IPS-18a (cell line): ENCODE data around the gene LAMP1.

Source experiments
- H3K27ac ChIP-seq: one replicate; pipeline ENCODE4 v1.5.1; 2013; ENCODE audit warnings: low read length
- H3K27me3 ChIP-seq: one replicate; pipeline ENCODE4 v1.6.1; 2013; ENCODE audit warnings: mild to moderate bottlenecking, low read length; ENCODE audit not compliant: control insufficient read depth, insufficient read depth
- H3K36me3 ChIP-seq: one replicate; pipeline ENCODE4 v1.6.1; 2013; ENCODE audit warnings: low read depth, low read length; ENCODE audit not compliant: control insufficient read depth
- H3K4me1 ChIP-seq: one replicate; pipeline ENCODE4 v1.6.1; 2013; ENCODE audit warnings: low read depth, low read length; ENCODE audit not compliant: control insufficient read depth
- H3K4me3 ChIP-seq: one replicate; pipeline ENCODE4 v1.5.1; 2013; ENCODE audit warnings: low read length
- H3K9ac ChIP-seq: one replicate; pipeline ENCODE4 v1.6.1; 2013; ENCODE audit warnings: mild to moderate bottlenecking, low read length, moderate library complexity
- H3K9me3 ChIP-seq: one replicate; pipeline ENCODE4 v1.6.1; 2013; ENCODE audit warnings: low read depth, low read length; ENCODE audit not compliant: control insufficient read depth

LAMP1 gene

DNA sequence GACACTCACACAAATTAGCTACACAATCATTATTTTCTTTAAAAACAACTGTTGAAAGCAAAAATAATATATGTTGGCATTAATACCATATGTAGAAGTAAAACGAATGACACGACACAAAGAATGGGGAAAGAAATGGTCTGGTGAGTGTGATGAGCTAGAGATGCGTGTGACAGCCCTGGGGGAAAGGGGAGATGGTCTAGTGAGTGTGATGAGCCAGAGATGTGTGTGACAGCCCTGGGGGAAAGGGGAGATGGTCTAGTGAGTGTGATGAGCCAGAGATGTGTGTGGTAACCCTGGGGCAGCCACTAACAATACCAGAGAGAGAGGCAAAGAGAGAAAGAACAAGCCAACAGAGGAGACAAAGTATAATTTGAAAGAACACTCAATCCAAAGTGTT is 22.3 kb upstream of the LAMP1 start:
- Histone ChIP-seq H3K27me3 (no peaks in the 10 kb centered on the region), H3K9me3 (no peaks in the 10 kb centered on the region), H3K4me3 (no peak overlapping the region), H3K9ac (no peak overlapping the region), H3K4me1 (no peaks in the 10 kb centered on the region), H3K27ac (no peak overlapping the region), H3K36me3 (no peaks in the 10 kb centered on the region)

DNA sequence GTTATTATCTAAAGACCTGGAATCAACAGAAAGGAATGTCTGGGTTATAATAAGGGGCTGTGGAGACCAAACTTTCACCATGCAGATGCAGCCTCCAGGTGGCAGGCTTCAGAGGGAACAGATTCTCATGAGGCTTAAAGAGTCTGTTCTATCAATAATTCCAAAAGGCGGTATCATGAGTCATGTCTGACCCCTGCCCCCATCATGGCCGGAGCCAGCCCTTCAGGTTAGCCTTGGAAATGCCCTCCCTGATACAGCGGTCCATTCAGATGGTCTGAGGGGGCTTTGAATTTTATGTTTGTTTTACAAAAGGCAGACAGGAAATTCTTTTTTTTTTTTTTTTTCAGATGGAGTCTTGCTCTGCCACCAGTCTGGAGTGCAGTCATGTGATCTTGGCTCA is 21.7 kb upstream of the LAMP1 start:
- no peaks in the 10 kb centered on the region for H3K9me3 ChIP-seq
- no peaks in the 10 kb centered on the region for H3K4me1 ChIP-seq
- no peaks in the 10 kb centered on the region for H3K36me3 ChIP-seq
- H3K9ac ChIP-seq, result no peak overlapping the region
- H3K4me3 ChIP-seq, result no peak overlapping the region
- H3K27me3 ChIP-seq, result no peaks in the 10 kb centered on the region
- H3K27ac ChIP-seq, result no peak overlapping the region

DNA sequence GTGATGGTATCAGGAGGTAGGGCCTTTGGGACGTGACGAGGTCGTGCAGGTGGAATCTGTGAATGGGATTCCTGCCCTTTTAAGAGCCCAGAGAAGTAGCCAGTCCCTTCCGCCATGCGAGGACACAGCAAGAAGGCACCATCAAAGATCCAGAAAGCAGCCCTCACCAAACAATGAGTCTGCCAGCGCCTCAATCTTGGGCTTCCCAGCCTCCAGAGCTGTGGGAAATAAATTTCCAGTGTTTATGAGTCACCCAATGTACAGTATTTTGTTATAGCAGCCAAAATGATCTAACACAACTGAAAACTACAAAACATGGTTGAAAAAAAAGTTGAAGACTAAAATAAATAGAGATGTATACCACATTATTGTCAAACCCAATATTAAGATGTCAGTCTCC is 16.9 kb upstream of the LAMP1 start:
- Histone ChIP-seq H3K4me3 (no peak overlapping the region), H3K9ac (no peak overlapping the region), H3K4me1 (no peaks in the 10 kb centered on the region), H3K9me3 (no peaks in the 10 kb centered on the region), H3K36me3 (no peaks in the 10 kb centered on the region), H3K27ac (no peak overlapping the region), H3K27me3 (peaks cover 5% of the 10 kb centered on the region)

DNA sequence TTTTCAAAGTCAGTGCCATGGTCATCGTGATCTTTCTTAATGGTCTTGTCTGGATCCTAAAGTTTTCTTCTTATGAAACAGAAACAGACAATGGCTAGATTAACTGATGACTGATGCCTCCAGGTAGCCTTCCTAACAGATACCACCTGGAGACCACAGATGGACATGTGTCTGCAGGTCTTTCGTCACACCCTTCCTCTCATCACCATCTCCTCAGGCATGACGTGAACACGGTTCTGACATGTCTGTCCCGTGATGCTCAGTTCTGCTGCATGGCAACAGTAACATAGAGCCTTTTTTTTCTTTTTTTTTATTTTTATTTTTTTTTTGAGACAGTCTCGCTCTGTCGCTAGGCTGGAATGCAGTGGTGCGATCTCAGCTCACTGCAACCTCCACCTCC is 13.1 kb upstream of the LAMP1 start:
- Histone ChIP-seq H3K4me1 (no peaks in the 10 kb centered on the region), H3K4me3 (no peak overlapping the region), H3K9ac (no peak overlapping the region), H3K27me3 (peaks cover 5% of the 10 kb centered on the region), H3K9me3 (no peaks in the 10 kb centered on the region), H3K27ac (no peak overlapping the region), H3K36me3 (no peaks in the 10 kb centered on the region)

DNA sequence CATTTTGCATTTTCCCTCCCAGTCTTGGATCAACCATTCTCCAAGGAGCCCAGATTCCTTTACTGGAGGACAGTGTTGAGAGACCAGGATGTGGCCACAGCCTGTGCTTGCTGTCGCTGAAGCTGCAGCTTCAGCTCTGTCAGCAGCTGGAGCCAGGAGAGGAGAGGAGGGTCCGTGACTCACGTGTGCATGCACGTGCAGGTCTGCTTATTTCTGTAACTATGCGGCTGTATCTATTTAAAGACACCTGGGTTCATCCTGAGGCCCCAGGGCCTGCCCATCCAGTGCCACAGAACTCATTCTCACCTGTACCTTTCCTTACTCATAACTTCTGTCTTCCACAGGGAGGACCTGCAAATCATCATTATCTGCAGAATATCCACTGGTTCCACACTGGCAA is 8.2 kb upstream of the LAMP1 start:
- Histone ChIP-seq H3K27me3 (peaks cover 24% of the 10 kb centered on the region), H3K9me3 (no peaks in the 10 kb centered on the region), H3K36me3 (no peaks in the 10 kb centered on the region), H3K9ac (no peak overlapping the region), H3K4me3 (no peak overlapping the region), H3K4me1 (peaks cover 7% of the 10 kb centered on the region), H3K27ac (no peak overlapping the region)

DNA sequence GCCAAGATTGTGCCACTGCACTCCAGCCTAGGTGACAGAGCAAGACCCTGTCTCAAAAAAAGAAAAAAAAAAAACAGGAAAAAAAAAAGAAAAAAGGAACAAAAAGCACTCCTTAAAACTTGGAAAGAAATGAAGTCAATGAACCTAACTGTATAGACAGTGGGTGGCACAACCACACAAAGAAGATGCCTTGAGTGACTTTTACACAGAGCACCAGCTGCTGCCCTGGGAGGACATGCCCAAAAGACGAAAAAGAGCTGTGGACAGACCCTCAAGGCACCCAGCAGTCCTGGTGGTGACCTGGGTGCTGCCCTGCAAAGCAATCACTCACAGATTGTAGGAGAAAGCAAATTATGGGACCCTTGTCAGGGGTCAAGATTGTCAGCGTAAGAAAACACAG is 5.9 kb upstream of the LAMP1 start:
- H3K27me3 ChIP-seq, result peaks cover 24% of the 10 kb centered on the region
- no peak overlapping the region for H3K27ac ChIP-seq
- no peak overlapping the region for H3K4me3 ChIP-seq
- H3K9ac ChIP-seq, result no peak overlapping the region
- no peaks in the 10 kb centered on the region for H3K36me3 ChIP-seq
- H3K4me1 ChIP-seq, result peaks cover 7% of the 10 kb centered on the region
- H3K9me3 ChIP-seq, result no peaks in the 10 kb centered on the region

DNA sequence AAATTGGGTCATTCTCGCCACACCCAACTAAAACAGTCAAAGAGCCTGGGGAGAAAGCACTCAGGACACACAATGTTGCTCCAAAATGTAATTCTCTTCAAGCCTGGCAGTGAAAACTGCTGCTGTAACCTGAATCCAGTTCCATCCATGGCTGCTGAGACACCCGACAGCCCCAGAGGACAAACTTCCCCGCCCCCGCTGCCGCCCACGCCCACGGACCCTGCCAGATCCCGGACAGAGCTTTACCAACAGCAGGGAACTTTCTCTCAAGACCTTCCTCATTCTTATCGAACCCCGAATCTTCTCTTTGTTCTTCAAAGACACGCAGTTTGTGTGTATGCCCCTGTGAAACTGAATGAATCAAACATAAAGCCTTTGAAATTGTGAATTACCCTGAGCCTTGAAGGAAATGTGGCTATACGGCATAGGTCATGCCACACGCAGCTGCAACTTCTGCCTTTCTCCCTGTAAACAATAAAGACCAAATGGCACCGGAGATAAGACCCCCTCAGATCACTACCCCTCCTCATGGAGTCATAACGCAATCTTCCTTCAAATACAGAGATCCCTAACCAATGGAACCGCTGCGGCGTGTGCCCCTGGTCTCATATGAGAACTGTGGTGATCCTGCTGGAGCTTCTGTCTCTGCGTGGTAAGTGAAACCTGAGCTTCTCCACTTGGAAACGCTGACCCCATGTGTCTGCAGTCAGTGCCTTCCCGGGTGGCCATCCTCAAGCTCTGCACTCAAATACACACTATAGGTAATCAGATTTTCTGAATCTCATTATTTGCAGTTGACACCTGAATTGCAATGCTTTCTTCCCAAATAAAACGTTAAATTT is 4.8 kb upstream of the LAMP1 start:
- Histone ChIP-seq H3K36me3 (no peaks in the 10 kb centered on the region), H3K27me3 (peaks cover 24% of the 10 kb centered on the region), H3K4me3 (peak overlapping the region; percentile 44), H3K9ac (no peak overlapping the region), H3K9me3 (no peaks in the 10 kb centered on the region), H3K27ac (no peak overlapping the region), H3K4me1 (peaks cover 7% of the 10 kb centered on the region)

DNA sequence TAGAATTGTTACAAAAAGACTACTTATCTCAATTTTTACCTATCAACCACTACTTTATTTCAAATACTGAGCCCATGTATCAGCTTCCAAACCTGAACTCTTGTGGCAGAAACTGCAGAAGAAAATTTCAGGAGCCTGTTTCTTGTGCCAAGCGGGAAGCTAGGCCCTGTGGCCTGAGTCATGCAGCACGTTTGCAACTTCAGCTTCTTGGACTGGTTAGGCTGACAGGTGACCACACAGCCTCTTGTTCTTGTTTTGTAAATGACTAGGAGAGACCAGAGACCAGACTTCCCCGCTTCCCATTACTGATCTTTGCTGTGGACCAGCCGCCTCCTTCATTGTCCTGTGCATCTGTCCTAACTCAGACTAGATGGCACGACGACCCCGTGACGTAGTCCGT is 3.4 kb upstream of the LAMP1 start:
- H3K9me3 ChIP-seq, result no peaks in the 10 kb centered on the region
- peaks cover 12% of the 10 kb centered on the region for H3K4me1 ChIP-seq
- no peak overlapping the region for H3K27ac ChIP-seq
- H3K9ac ChIP-seq, result no peak overlapping the region
- peaks cover 24% of the 10 kb centered on the region for H3K27me3 ChIP-seq
- no peaks in the 10 kb centered on the region for H3K36me3 ChIP-seq
- no peak overlapping the region for H3K4me3 ChIP-seq

DNA sequence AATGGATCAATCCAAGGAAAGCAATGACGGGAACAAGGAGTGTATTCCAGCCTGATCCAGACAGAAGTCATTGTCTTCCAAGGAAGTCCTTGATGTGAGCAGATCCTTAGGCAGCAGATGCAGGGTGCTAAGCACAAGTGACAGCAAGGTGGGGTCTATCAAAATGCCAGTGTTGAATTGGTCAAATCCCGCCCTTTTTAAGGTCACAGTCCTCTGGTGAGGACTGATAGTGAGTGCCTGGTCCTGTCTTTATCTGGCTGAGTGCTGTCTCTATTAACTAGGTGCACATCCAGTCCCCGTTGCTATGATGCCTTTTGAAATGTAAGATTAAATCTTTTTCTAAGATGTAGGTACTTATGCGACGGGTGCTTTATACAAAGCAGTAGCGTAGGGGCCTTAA is 1.3 kb upstream of the LAMP1 start:
- no peak overlapping the region for H3K27ac ChIP-seq
- H3K36me3 ChIP-seq, result no peaks in the 10 kb centered on the region
- peaks cover 12% of the 10 kb centered on the region for H3K4me1 ChIP-seq
- peaks cover 17% of the 10 kb centered on the region for H3K27me3 ChIP-seq
- no peak overlapping the region for H3K4me3 ChIP-seq
- H3K9ac ChIP-seq, result no peak overlapping the region
- no peaks in the 10 kb centered on the region for H3K9me3 ChIP-seq

DNA sequence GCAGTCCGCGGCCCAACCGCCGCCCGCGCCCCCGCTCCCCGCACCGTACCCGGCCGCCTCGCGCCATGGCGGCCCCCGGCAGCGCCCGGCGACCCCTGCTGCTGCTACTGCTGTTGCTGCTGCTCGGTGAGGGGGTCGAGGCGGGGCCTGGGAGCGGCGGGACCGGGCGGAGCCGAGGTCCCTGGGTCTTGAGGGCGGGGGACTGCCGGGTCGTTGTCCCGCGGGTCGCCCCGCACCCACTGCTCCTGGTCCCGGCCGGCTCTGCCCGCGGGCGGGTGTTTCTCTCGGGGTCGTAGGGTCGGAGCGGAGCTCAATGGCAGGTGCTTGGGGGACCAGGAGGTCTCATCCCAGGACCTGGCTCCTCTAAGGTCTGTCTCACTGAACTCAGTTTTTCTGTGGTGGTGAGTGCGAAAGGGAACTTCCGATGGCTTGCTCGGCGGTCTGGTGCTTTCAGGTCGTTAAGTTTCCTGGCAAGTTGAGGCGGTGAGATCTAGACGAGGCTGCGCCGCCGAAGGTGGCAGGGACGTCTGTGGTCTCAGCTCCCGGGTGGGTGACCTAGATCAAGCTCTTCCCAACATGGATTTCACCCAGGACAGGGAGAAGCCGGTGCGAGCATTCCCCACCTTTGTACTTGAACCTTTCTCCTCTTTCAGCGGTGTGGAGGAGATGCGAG is 467 bp downstream of the LAMP1 start:
- Histone ChIP-seq H3K27me3 (peaks cover under 1% of the 10 kb centered on the region), H3K4me1 (peaks cover 5% of the 10 kb centered on the region), H3K9me3 (no peaks in the 10 kb centered on the region), H3K9ac (peak overlapping the region; percentile 90), H3K4me3 (peak overlapping the region; percentile 94), H3K36me3 (no peaks in the 10 kb centered on the region), H3K27ac (no peak overlapping the region)

DNA sequence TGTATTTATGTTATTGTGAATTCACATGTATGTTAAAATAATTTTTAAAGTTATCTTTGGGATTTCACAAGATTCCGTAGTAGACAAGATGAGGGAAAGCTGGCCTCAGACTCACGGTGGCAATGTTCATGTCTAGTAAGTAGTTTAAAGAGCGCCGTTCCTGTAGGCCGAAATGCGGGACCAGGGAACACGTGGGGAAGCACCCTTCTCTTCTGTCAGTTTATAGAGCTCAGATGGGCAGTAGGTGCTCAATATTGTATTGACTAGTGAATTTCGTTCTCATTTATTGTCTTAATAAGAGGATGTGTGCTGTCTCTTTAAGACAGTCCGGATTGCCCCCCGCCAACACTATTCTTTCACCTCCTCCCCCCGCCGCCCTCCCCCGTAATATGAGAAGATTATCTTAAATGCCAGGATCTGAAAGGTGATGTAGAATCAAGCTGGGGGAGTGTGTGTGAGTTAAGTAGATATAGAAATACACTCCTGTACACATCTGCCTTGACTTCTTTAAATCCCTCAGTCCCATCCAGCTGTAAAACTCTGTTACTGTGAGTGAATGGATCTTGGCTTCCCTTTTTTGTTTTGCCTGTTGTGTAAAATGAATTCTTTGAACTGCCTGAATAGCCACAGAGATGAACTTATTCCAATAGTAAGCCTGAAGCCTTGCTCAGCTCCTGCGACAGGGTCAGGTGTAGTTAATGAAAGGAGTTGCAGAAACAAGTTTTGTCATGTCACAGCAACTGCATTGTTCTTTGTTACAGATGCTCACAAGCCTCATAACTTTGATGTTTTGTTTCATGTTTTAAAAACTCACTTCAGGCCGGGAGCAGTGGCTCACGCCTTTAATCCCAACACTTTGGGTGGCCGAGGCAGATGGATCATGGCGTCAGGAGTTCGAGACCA is 1.3 kb downstream of the LAMP1 start:
- Histone ChIP-seq H3K9ac (peak overlapping the region; percentile 90), H3K9me3 (no peaks in the 10 kb centered on the region), H3K27me3 (no peaks in the 10 kb centered on the region), H3K4me1 (peaks cover 5% of the 10 kb centered on the region), H3K27ac (no peak overlapping the region), H3K4me3 (peak overlapping the region; percentile 94), H3K36me3 (no peaks in the 10 kb centered on the region)
